CD4-positive, CD25-positive, alpha-beta regulatory T cell (primary cell): Measurements from ENCODE around the gene HES3. TPM values are rescaled to one million over a fixed set of nuclear protein-coding genes. Genes with fewer than 3 reads are reported as not detected.

Experiments used
- ATAC-seq, 2 donors: fragments of 150-1000 bp; cut with Tn5 transposase; one replicate each; pipeline ENCODE4 v1.10.0; 2021; ENCODE audit warnings: low read depth in 2 of 2, moderate number of reproducible peaks in 2 of 2, moderate library complexity in 1 of 2
- DNase-seq, 3 donors: peaks; one replicate each; pipeline versions ENCODE4 v3.0.0 to v3.0.0-alpha.2; 2012 to 2022; ENCODE audit warnings: mixed read lengths in 1 of 3
- H3K27ac ChIP-seq: one replicate; pipeline ENCODE4 v1.7.0; 2013; ENCODE audit warnings: mild to moderate bottlenecking, low read length; ENCODE audit not compliant: insufficient read depth, poor library complexity, severe bottlenecking
- H3K27me3 ChIP-seq: one replicate; pipeline ENCODE4 v1.7.0; 2013; ENCODE audit warnings: low read length; ENCODE audit not compliant: control insufficient read depth, insufficient read depth
- H3K36me3 ChIP-seq: one replicate; pipeline ENCODE4 v1.7.0; 2013; ENCODE audit warnings: mild to moderate bottlenecking, low read length, moderate library complexity; ENCODE audit not compliant: control insufficient read depth, insufficient read depth
- H3K4me1 ChIP-seq: 2 replicates; pipeline ENCODE4 v1.7.0; 2013; ENCODE audit warnings: mild to moderate bottlenecking, low read length; ENCODE audit not compliant: insufficient read depth, control insufficient read depth, poor library complexity, severe bottlenecking
- H3K4me3 ChIP-seq: one replicate; pipeline ENCODE4 v1.7.0; 2013; ENCODE audit warnings: low read depth, mild to moderate bottlenecking, low read length, moderate library complexity
- H3K9me3 ChIP-seq, 2 experiments: 1 replicate in 1 of 2; 2 replicates in 1 of 2; pipeline ENCODE4 v1.7.0; 2013; ENCODE audit warnings: low read length in 2 of 2, mild to moderate bottlenecking in 1 of 2, moderate library complexity in 1 of 2; ENCODE audit not compliant: control insufficient read depth in 2 of 2
- H3K27ac Mint-ChIP-seq, 3 donors: one replicate each; pipeline ENCODE4 v1.8.0; 2020 to 2022; ENCODE audit warnings: mild to moderate bottlenecking in 3 of 3, mixed read lengths in 3 of 3, moderate library complexity in 2 of 3
- H3K27me3 Mint-ChIP-seq: one replicate; pipeline ENCODE4 v1.8.0; 2022; ENCODE audit warnings: mild to moderate bottlenecking, mixed read lengths
- H3K36me3 Mint-ChIP-seq: one replicate; pipeline ENCODE4 v1.8.0; 2020; ENCODE audit warnings: mixed read lengths
- H3K4me1 Mint-ChIP-seq, 4 donors: one replicate each; pipeline ENCODE4 v1.8.0; 2020 to 2022; ENCODE audit warnings: mixed read lengths in 4 of 4, mild to moderate bottlenecking in 1 of 4
- H3K4me3 Mint-ChIP-seq, 4 donors: one replicate each; pipeline ENCODE4 v1.8.0; 2020 to 2022; ENCODE audit warnings: mild to moderate bottlenecking in 4 of 4, mixed read lengths in 4 of 4, moderate library complexity in 3 of 4
- H3K9me3 Mint-ChIP-seq, 7 donors: one replicate each; pipeline ENCODE4 v1.8.0; 2020 to 2022; ENCODE audit warnings: mixed read lengths in 7 of 7, mild to moderate bottlenecking in 3 of 7, moderate library complexity in 2 of 7
- polyA plus RNA-seq, 4 donors: library from polyadenylated mRNA; unstranded; fragments of 300-500 nt; fragmentation: Illumina TruSeq; gene quantifications; one replicate each; pipeline ENCODE4 v1.2.3, GENCODE V29; 2021
- total RNA-seq: library from RNA; stranded (reverse); gene quantifications from one replicate; pipeline ENCODE4 v1.2.3, GENCODE V29; 2022

Gene HES3
- total and polyA plus RNA-seq, 5 donors from 2014 or later = not detected

DNA sequence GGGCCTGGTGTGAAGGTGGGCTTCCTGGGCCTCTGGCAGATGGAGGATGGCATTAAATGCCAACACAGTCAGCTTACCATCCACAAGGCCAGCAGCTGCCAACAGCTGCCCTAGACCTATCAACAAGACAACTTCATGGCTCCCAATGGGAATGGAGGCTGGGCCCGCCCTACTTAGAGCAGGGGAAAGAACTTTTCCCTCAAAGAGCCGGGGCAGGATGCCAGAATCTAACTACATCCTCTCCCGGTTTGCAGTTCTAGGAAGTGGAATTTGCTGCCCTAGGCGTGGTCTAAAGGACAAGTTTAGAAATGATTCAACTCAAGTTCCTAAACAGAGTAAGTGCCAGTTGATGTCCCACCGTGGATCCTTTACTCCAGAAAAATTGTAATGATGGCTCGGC is 21.3 kb upstream of the HES3 start:
- H3K27ac ChIP-seq = no peak overlapping the region
- Mint-ChIP-seq H3K4me1 (peaks cover 0 to 7% (median 0%) of the 10 kb centered on the region in 4 donors), H3K4me3 (no peak overlapping the region), H3K27me3 (no peaks in the 10 kb centered on the region), H3K36me3 (peaks cover 34% of the 10 kb centered on the region), H3K27ac (no peak overlapping the region), H3K9me3 (no peaks in the 10 kb centered on the region)
- ATAC-seq (no peak), DNase-seq (no peak)
- H3K36me3 ChIP-seq = peaks cover 40% of the 10 kb centered on the region
- no peak overlapping the region for H3K4me3 ChIP-seq
- no peaks in the 10 kb centered on the region for H3K27me3 ChIP-seq
- H3K9me3 ChIP-seq = no peaks in the 10 kb centered on the region
- no peaks in the 10 kb centered on the region for H3K4me1 ChIP-seq

DNA sequence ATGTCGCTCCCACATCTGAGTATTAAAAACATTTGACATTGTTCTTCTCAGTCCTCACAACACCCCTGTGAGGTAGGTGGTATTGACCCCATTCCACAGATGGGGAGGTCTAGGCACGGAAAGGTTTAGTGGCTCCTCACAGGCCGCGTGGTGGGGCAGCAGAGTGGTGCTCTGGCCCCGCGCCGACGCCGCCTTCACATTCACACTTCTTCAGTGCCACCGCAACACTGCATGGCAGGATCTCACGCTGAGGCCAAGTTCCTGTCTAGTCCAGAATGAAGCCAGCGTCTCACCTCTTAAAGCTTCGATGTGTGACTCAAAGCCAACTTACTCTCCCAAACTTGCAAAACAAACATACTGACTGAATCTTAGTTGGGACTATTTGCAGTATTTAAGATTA is 20.4 kb upstream of the HES3 start:
- Histone ChIP-seq H3K27ac (no peak overlapping the region), H3K27me3 (no peaks in the 10 kb centered on the region), H3K4me1 (no peaks in the 10 kb centered on the region), H3K9me3 (no peaks in the 10 kb centered on the region), H3K36me3 (peaks cover 45% of the 10 kb centered on the region), H3K4me3 (no peak overlapping the region)
- Mint-ChIP-seq H3K4me3 (no peak overlapping the region), H3K27me3 (no peaks in the 10 kb centered on the region), H3K9me3 (no peaks in the 10 kb centered on the region), H3K27ac (no peak overlapping the region), H3K36me3 (peaks cover 34% of the 10 kb centered on the region), H3K4me1 (peaks cover 0 to 7% (median 0%) of the 10 kb centered on the region in 4 donors)
- ATAC-seq (no peak), DNase-seq (no peak)

DNA sequence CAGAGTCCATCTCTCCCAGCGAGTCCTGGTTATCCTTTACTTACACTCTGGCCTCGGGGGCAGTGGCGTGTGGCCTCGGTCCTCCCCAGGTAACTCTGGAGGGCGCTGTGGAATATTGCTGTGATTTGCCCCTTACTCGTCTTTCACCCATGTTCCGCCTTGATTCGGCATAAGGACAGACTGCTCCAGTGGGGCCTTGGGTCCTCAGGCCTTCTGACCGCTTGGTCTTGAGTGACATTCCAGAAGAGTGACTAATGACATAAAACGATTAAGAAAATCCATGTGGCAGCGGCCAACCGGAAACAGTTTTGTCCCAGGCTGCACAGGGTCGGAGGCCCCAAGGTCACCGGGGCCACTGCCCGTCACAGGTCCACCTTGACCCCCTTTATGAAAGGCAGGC is 19.3 kb upstream of the HES3 start:
- Mint-ChIP-seq H3K4me3 (no peak overlapping the region), H3K36me3 (peaks cover 34% of the 10 kb centered on the region), H3K27ac (no peak overlapping the region), H3K4me1 (peaks cover 0 to 7% (median 0%) of the 10 kb centered on the region in 4 donors), H3K9me3 (no peaks in the 10 kb centered on the region), H3K27me3 (no peaks in the 10 kb centered on the region)
- Histone ChIP-seq H3K27ac (no peak overlapping the region), H3K27me3 (no peaks in the 10 kb centered on the region), H3K4me1 (no peaks in the 10 kb centered on the region), H3K9me3 (no peaks in the 10 kb centered on the region), H3K4me3 (no peak overlapping the region), H3K36me3 (peaks cover 49% of the 10 kb centered on the region)
- ATAC-seq = no peak
- DNase-seq = no peak

DNA sequence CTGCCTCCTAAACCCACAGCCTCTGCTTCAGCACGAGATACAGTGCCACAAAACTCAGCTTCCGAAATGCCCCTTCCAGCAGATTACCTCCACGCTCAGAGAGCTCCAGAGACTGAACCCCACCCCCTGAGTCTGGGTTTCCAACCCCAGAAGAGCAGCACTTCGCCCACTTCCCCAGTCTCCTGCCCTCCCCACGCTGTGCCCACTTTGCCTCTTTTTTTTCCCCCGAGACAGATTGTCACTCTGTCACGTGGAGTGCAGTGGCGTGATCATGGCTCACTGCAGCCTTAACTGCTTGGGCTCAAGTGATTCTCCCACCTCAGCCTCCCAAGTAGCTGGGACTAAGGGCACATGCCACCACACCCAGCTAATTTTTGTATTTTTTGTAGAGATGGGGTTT is 18.3 kb upstream of the HES3 start:
- DNase-seq (no peak), ATAC-seq (no peak)
- no peaks in the 10 kb centered on the region for H3K9me3 Mint-ChIP-seq
- no peaks in the 10 kb centered on the region for H3K27me3 Mint-ChIP-seq
- H3K27ac Mint-ChIP-seq = no peak overlapping the region
- Histone ChIP-seq H3K27ac (no peak overlapping the region), H3K4me1 (no peaks in the 10 kb centered on the region), H3K9me3 (no peaks in the 10 kb centered on the region), H3K27me3 (no peaks in the 10 kb centered on the region), H3K4me3 (no peak overlapping the region), H3K36me3 (peaks cover 55% of the 10 kb centered on the region)
- H3K4me1 Mint-ChIP-seq = peaks cover 0 to 7% (median 0%) of the 10 kb centered on the region in 4 donors
- H3K36me3 Mint-ChIP-seq = peaks cover 34% of the 10 kb centered on the region
- no peak overlapping the region for H3K4me3 Mint-ChIP-seq

DNA sequence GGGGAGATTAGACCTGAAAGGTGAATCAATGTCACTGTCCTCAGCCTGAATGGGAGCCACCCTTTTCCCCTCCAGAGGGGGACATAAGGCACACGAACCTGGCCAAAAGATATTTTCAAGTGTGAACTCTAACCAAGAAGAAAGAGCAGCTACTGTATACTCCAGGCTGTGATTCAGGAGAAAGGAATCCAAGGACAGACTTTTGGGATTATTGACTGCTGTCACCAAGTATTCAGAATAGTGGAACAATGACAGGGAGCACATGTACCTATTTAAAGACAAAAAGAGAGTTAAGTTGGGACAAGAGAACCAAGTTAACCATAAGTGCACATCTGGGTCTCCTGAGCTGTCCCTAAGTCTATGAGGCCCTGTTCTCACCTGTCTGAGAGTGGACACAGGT is 10.6 kb upstream of the HES3 start:
- no peaks in the 10 kb centered on the region for H3K27me3 Mint-ChIP-seq
- H3K36me3 ChIP-seq = peaks cover 36% of the 10 kb centered on the region
- H3K27ac Mint-ChIP-seq = no peak overlapping the region
- peaks cover 11% of the 10 kb centered on the region for H3K4me1 ChIP-seq
- H3K4me3 Mint-ChIP-seq = peak overlapping the region; percentile 39 to 75 (median 55)
- ATAC-seq = no peak
- no peak overlapping the region for H3K4me3 ChIP-seq
- no peaks in the 10 kb centered on the region for H3K9me3 ChIP-seq
- no peaks in the 10 kb centered on the region for H3K27me3 ChIP-seq
- no peaks in the 10 kb centered on the region for H3K9me3 Mint-ChIP-seq
- peaks cover 0 to 23% (median 12%) of the 10 kb centered on the region in 4 donors for H3K4me1 Mint-ChIP-seq
- no peak overlapping the region for H3K27ac ChIP-seq
- DNase-seq = no peak
- H3K36me3 Mint-ChIP-seq = peaks cover 10% of the 10 kb centered on the region

DNA sequence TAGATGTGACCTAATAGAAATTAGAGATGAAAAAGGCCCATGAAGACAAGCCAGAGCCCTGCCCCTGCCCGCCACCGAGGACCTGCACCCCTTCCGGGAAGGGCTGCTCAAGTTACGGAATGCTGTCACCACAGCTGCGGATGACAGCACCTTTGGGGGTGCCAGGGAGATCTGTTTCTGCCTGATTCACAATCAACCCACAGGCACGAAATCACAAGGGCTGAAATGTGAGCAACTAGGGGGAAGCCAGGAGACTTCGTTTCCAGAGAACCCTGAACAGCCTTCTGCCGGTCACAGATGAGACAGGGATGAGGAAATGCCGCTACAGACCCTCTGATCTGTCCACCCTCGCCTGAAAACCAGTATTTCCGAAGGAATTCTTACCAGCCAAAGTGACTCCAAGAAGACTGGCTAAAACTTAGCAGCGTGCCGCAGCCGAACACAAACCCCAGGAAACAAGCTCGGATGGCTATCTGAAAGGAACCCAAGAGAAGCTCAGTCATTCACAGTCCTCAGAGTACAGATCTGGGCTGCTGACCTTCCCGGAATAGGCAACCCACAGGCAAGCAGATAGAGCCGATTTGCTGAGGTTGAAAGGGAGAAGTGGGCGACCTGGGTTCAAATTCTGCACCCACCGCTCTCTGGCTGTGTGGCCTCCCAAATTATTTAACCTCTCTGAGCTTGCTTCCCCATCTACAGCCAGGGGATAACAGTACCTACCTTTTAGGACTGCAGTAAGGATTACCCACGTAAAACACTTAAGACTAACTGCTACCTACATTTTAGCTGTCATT is 9.3 kb upstream of the HES3 start:
- Histone ChIP-seq H3K4me3 (peak overlapping the region; percentile 68), H3K36me3 (peaks cover 32% of the 10 kb centered on the region), H3K27me3 (peaks cover 1% of the 10 kb centered on the region), H3K27ac (no peak overlapping the region), H3K4me1 (peaks cover 11% of the 10 kb centered on the region), H3K9me3 (no peaks in the 10 kb centered on the region)
- no peak for DNase-seq
- Mint-ChIP-seq H3K27ac (peak overlapping the region in 2 of 3 donors; percentile 55 to 64), H3K36me3 (peaks cover 10% of the 10 kb centered on the region), H3K4me3 (peak overlapping the region; percentile 85 to 95 (median 90)), H3K9me3 (no peaks in the 10 kb centered on the region), H3K4me1 (peaks cover 0 to 23% (median 12%) of the 10 kb centered on the region in 4 donors), H3K27me3 (peaks cover 9% of the 10 kb centered on the region)
- ATAC-seq = no peak

DNA sequence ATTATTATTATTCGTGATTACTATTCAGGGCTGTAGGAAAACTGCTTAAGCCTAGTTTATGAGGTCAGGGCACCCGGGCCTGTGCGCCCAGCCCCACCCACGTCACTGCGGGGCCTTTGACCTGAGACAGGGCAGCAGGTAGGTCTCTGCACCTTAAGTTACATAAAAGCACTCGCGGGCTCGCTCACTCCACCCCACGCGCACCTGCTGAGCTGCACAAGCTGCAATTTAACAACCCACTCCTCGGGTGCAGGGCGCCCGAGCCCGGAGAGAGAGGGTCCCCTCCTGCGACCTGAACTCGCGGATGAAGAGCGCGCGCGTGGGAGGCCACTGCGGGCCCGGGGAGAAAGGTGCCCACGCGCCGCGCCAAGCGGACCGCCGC is 8.7 kb upstream of the HES3 start:
- Histone ChIP-seq H3K27ac (no peak overlapping the region), H3K36me3 (peaks cover 26% of the 10 kb centered on the region), H3K4me3 (peak overlapping the region; percentile 68), H3K9me3 (no peaks in the 10 kb centered on the region), H3K27me3 (peaks cover 5% of the 10 kb centered on the region), H3K4me1 (peaks cover 11% of the 10 kb centered on the region)
- DNase-seq = peak in 1 of 3 donors; percentile 35
- Mint-ChIP-seq H3K9me3 (no peaks in the 10 kb centered on the region), H3K4me1 (peaks cover 0 to 23% (median 13%) of the 10 kb centered on the region in 4 donors), H3K27ac (peak overlapping the region; percentile 43 to 64 (median 55)), H3K27me3 (peaks cover 15% of the 10 kb centered on the region), H3K36me3 (peaks cover 10% of the 10 kb centered on the region), H3K4me3 (peak overlapping the region; percentile 85 to 95 (median 90))
- ATAC-seq = peak in 1 of 2 donors; percentile 12

DNA sequence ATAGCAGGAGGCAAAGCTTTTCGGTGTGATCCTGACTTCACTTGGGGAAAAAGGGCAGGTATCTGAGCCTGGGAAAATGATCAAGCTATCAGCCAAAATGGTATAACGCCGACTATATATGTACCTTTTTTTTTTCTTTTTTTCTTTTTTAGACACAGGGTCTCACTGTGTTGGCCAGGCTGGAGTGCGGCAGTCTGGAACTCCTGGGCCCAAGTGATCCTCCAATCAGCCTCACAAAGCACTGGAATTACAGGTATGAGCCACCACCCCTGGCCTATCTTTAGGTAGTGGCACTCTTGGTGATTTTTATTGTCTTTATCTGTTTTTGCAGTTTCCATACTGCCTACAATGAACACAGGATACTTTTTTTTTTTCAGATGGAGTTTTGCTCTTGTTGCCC is 6.9 kb upstream of the HES3 start:
- H3K4me3 Mint-ChIP-seq = peak overlapping the region; percentile 10 to 75 (median 48)
- H3K27ac ChIP-seq = no peak overlapping the region
- peaks cover 11% of the 10 kb centered on the region for H3K4me1 ChIP-seq
- ATAC-seq (no peak), DNase-seq (no peak)
- no peak overlapping the region for H3K4me3 ChIP-seq
- H3K4me1 Mint-ChIP-seq = peaks cover 0 to 31% (median 20%) of the 10 kb centered on the region in 4 donors
- H3K27me3 Mint-ChIP-seq = peaks cover 31% of the 10 kb centered on the region
- no peak overlapping the region for H3K27ac Mint-ChIP-seq
- H3K36me3 Mint-ChIP-seq = peaks cover 8% of the 10 kb centered on the region
- H3K9me3 ChIP-seq = no peaks in the 10 kb centered on the region
- H3K9me3 Mint-ChIP-seq = peaks cover 0 to 2% (median 0%) of the 10 kb centered on the region in 7 donors
- H3K27me3 ChIP-seq = peaks cover 10% of the 10 kb centered on the region
- H3K36me3 ChIP-seq = peaks cover 12% of the 10 kb centered on the region
